Measurements from ENCODE around the gene TMEM175.

The TMEM175 gene

GRCh38 chr4:957231-957580, 24.9 kb downstream of the TMEM175 start:
- H3K9me3 ChIP-seq (ENCODE audit: control insufficient read depth, insufficient read depth, low read depth, low read length) = no peaks in the 10 kb centered on the region
- TF ChIP-seq ZNF785 (tag by site-specific recombination; IDR thresholded peaks at IDR 0.05) (no peak), SETDB1 (IDR thresholded peaks at IDR 0.05; ENCODE audit: insufficient read length, low read length) (no peak), ZNF391 (tag by site-specific recombination; IDR thresholded peaks at IDR 0.05; ENCODE audit: borderline replicate concordance, low read depth) (no peak), KLF8 (tag by site-specific recombination; IDR thresholded peaks at IDR 0.05) (no peak), ATF2 (tag by site-specific recombination; IDR thresholded peaks at IDR 0.05; ENCODE audit: low read depth) (no peak), ZNF621 (tag by site-specific recombination; IDR thresholded peaks at IDR 0.05) (no peak), WT1 (tag by site-specific recombination; IDR thresholded peaks at IDR 0.05) (no peak), YY2 (tag by site-specific recombination; IDR thresholded peaks at IDR 0.05) (no peak)
- H3K4me3 ChIP-seq (ENCODE audit: low read depth, low read length) = no peak overlapping the region
- no peaks in the 10 kb centered on the region for H3K4me1 ChIP-seq (ENCODE audit: control insufficient read depth, insufficient read depth, low read length)
- no peak overlapping the region for H3K27ac ChIP-seq (ENCODE audit: extremely low read depth, low read depth, low read length)
- H3K36me3 ChIP-seq (ENCODE audit: control insufficient read depth in 2 of 2, insufficient read depth in 1 of 2, low read length in 2 of 2) = peaks cover 0 to 50% of the 10 kb centered on the region in 2 experiments; a peak in 1 of 3 replicates
- CTCF ChIA-PET = no interaction called here
- POLR2A ChIA-PET = no interaction called here

GRCh38 chr4:957581-958313, 25.5 kb downstream of the TMEM175 start:
- POLR2A ChIA-PET = no interaction called here
- no peaks in the 10 kb centered on the region for H3K4me1 ChIP-seq (ENCODE audit: control insufficient read depth, insufficient read depth, low read length)
- TF ChIP-seq PBX3 (CRISPR knock-in tag; IDR thresholded peaks at IDR 0.05) (no peak), ZNF530 (tag by site-specific recombination; IDR thresholded peaks at IDR 0.05; ENCODE audit: low read depth) (no peak), ZNF121 (tag by site-specific recombination; IDR thresholded peaks at IDR 0.05) (no peak), ZNF239 (tag by site-specific recombination; IDR thresholded peaks at IDR 0.05) (no peak), HIC1 (tag by site-specific recombination; IDR thresholded peaks at IDR 0.05) (0 out of 2 replicates have a peak, but pooled peaks have one; percentile 18)
- H3K27ac ChIP-seq (ENCODE audit: extremely low read depth, low read depth, low read length) = no peak overlapping the region
- H3K9me3 ChIP-seq (ENCODE audit: control insufficient read depth, insufficient read depth, low read depth, low read length) = no peaks in the 10 kb centered on the region
- H3K36me3 ChIP-seq (ENCODE audit: control insufficient read depth in 2 of 2, insufficient read depth in 1 of 2, low read length in 2 of 2) = peaks cover 0 to 55% of the 10 kb centered on the region in 2 experiments; a peak in 1 of 3 replicates
- CTCF ChIA-PET = no interaction called here
- H3K4me3 ChIP-seq (ENCODE audit: low read depth, low read length) = no peak overlapping the region

GRCh38 chr4:958314-958665, 26.0 kb downstream of the TMEM175 start:
- ChIA-PET POLR2A (no interaction called here), CTCF (no interaction called here)

More at GRCh38 chr4:958314-958665, 26.0 kb downstream of the TMEM175 start:
- Histone ChIP-seq H3K4me3 (ENCODE audit: low read depth, low read length) (no peak overlapping the region), H3K9me3 (ENCODE audit: control insufficient read depth, insufficient read depth, low read depth, low read length) (no peaks in the 10 kb centered on the region), H3K4me1 (ENCODE audit: control insufficient read depth, insufficient read depth, low read length) (no peaks in the 10 kb centered on the region), H3K27ac (ENCODE audit: extremely low read depth, low read depth, low read length) (no peak overlapping the region), H3K36me3 (ENCODE audit: control insufficient read depth in 2 of 2, insufficient read depth in 1 of 2, low read length in 2 of 2) (peaks cover 0 to 58% of the 10 kb centered on the region in 2 experiments; a peak in 1 of 3 replicates)
- TF ChIP-seq ZNF623 (tag by site-specific recombination; IDR thresholded peaks at IDR 0.05) = no peak
- TF ChIP-seq ZNF843 (tag by site-specific recombination; IDR thresholded peaks at IDR 0.05) = no peak
- TF ChIP-seq ZNF785 (tag by site-specific recombination; IDR thresholded peaks at IDR 0.05) = no peak
- no peak for TF ChIP-seq ZXDB (tag by site-specific recombination; IDR thresholded peaks at IDR 0.05)
- no peak for TF ChIP-seq ZNF121 (tag by site-specific recombination; IDR thresholded peaks at IDR 0.05)
- no peak for TF ChIP-seq GLI2 (tag by site-specific recombination; IDR thresholded peaks at IDR 0.05; ENCODE audit: borderline replicate concordance, low read depth)
- TF ChIP-seq ZNF513 (tag by site-specific recombination; IDR thresholded peaks at IDR 0.05) = no peak
- TF ChIP-seq GFI1B (tag by site-specific recombination; IDR thresholded peaks at IDR 0.05) = no peak
- no peak for TF ChIP-seq ZNF747 (tag by site-specific recombination; IDR thresholded peaks at IDR 0.05)
- no peak for TF ChIP-seq ZNF558 (tag by site-specific recombination; IDR thresholded peaks at IDR 0.05)
- no peak for TF ChIP-seq ZSCAN4 (tag by site-specific recombination; IDR thresholded peaks at IDR 0.05)
- TF ChIP-seq SALL2 (tag by site-specific recombination; IDR thresholded peaks at IDR 0.05; ENCODE audit: borderline replicate concordance) = no peak

All from HEK293 (cell line).